Non-pigmented ciliary epithelial cell (primary cell): ENCODE data around the gene SH3GLB2.
A peak's percentile ranks its signal among the peaks of the same experiment; 100 is the strongest.
"Not testable (repeated sequence)": the region's sequence is repeated elsewhere in the genome, so short reads cannot be mapped to it uniquely, and the experiment has no call there.

Experiments used
- DNase-seq: peaks from one replicate; pipeline ENCODE4 v3.0.0-alpha.2; 2010; ENCODE audit warnings: low read depth

Gene SH3GLB2

GRCh38 chr9:129014608-129015007, 13.5 kb downstream of the SH3GLB2 start:
- DNase-seq, result no peak

GRCh38 chr9:129014124-129014523, 14.0 kb downstream of the SH3GLB2 start:
- no peak for DNase-seq

GRCh38 chr9:129013674-129014073, 14.5 kb downstream of the SH3GLB2 start:
- no peak for DNase-seq

GRCh38 chr9:129012893-129013448, 15.2 kb downstream of the SH3GLB2 start:
- no peak for DNase-seq

- no peak for DNase-seq
These were observed 15.8 kb downstream of the SH3GLB2 start for GRCh38 chr9:129012343-129012742.

- DNase-seq, result no peak
These were observed 16.4 kb downstream of the SH3GLB2 start for GRCh38 chr9:129011761-129012181.

- DNase-seq, result no peak
These were observed 17.0 kb downstream of the SH3GLB2 start for GRCh38 chr9:129011170-129011569.

- DNase-seq, result no peak
These were observed 17.7 kb downstream of the SH3GLB2 start for GRCh38 chr9:129010267-129010975.

GRCh38 chr9:129009584-129010141, 18.5 kb downstream of the SH3GLB2 start:
- DNase-seq, result no peak

GRCh38 chr9:129008986-129009583, 19.0 kb downstream of the SH3GLB2 start:
- DNase-seq, result no peak

- DNase-seq, result no peak
These were observed 19.6 kb downstream of the SH3GLB2 start for GRCh38 chr9:129008469-129008965.

GRCh38 chr9:129007766-129008468, 20.2 kb downstream of the SH3GLB2 start:
- no peak for DNase-seq

- DNase-seq, result no peak
These were observed 20.9 kb downstream of the SH3GLB2 start for GRCh38 chr9:129007035-129007765.

- DNase-seq, result peak; percentile 27
These were observed 21.6 kb downstream of the SH3GLB2 start for GRCh38 chr9:129006328-129007034.

- no peak for DNase-seq
These were observed 22.7 kb downstream of the SH3GLB2 start for GRCh38 chr9:129005336-129005997.

GRCh38 chr9:129004173-129004572, 24.0 kb downstream of the SH3GLB2 start:
- not testable (repeated sequence) for DNase-seq

GRCh38 chr9:129002992-129003391, 25.1 kb downstream of the SH3GLB2 start:
- no peak for DNase-seq

- no peak for DNase-seq
These were observed 26.4 kb downstream of the SH3GLB2 start for GRCh38 chr9:129001504-129002325.

- no peak for DNase-seq
These were observed 28.4 kb downstream of the SH3GLB2 start for GRCh38 chr9:128999581-129000206.
